GM13976 (cell line): ENCODE data around the gene NDFIP1.

Experiments
- DNase-seq: peaks from one replicate; pipeline ENCODE4 v3.0.0; 2012; ENCODE audit warnings: low spot score
- in situ Hi-C: fragments of 300-500 bp; cut with MboI; formaldehyde crosslinking; loops from one replicate; pipeline ENCODE4 v1.12.0; 2022; ENCODE audit warnings: low sequenced_read_pairs, mixed read lengths, inconsistent platforms; ENCODE audit not compliant: unreplicated experiment
- TF ChIP-seq, protein P1 (sequence below): IDR thresholded peaks from 2 replicates; pipeline ENCODE4 v1.5.1; 2012; ENCODE audit warnings: borderline replicate concordance, mild to moderate bottlenecking; ENCODE audit not compliant: insufficient read depth; ENCODE audit errors: extremely low read depth, missing control alignments, control extremely low read depth

NDFIP1 gene

DNA sequence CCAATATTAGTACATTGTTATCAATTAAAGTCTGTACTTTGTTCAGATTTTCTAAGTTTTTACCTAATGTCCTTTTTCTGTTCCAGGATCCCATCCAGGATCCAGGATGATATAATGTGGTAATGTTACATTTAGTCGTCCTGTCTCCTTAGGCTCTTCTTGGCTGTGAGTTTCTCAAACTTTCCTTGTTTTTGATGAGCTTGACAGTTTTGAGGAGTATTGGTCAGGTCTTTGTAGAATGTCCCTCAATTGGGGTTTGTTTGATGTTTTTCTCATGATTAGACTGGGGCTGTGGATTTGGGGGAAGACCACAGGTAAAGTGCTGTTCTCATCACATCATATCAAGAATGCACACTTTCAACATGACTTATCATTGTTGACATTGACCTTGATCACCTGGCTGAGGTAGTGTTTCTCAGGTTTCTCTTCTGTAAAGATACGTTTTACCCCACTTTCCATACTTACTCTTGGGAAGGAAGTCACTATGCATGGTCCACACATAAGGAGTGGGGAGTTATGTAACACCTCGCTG lies 9.6 kb downstream of the NDFIP1 start:
- TF ChIP-seq, protein P1, sequence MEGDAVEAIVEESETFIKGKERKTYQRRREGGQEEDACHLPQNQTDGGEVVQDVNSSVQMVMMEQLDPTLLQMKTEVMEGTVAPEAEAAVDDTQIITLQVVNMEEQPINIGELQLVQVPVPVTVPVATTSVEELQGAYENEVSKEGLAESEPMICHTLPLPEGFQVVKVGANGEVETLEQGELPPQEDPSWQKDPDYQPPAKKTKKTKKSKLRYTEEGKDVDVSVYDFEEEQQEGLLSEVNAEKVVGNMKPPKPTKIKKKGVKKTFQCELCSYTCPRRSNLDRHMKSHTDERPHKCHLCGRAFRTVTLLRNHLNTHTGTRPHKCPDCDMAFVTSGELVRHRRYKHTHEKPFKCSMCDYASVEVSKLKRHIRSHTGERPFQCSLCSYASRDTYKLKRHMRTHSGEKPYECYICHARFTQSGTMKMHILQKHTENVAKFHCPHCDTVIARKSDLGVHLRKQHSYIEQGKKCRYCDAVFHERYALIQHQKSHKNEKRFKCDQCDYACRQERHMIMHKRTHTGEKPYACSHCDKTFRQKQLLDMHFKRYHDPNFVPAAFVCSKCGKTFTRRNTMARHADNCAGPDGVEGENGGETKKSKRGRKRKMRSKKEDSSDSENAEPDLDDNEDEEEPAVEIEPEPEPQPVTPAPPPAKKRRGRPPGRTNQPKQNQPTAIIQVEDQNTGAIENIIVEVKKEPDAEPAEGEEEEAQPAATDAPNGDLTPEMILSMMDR = no peak
- no peak for DNase-seq
- in situ Hi-C loops = no loop called here

DNA sequence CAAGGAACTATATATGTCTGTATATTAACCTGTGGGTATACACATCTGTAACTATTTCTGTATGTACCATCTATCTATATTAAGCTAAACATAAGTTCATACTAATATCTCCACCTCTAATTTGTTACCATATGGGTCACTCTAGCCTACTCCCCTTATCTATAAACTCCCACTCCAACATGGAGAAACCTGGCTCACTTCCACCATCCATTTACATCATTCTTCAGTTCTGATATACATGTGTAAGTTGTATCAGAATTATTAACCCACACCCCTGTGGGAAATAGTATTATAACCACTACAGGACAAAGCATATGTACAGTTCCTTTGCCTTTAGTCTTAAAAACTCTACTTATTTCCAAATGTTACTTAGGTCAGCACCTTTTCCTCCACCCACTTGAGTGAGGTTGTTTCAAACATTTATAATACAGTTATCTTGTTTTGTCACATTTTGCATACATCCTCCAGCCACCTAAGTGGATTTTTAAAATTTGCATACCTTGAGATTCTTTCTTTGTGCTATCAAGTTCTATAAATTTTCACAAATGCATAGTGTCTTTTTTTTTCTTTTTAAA lies 10.6 kb downstream of the NDFIP1 start:
- DNase-seq = no peak
- in situ Hi-C loops = no loop called here
- TF ChIP-seq, protein P1 = no peak

DNA sequence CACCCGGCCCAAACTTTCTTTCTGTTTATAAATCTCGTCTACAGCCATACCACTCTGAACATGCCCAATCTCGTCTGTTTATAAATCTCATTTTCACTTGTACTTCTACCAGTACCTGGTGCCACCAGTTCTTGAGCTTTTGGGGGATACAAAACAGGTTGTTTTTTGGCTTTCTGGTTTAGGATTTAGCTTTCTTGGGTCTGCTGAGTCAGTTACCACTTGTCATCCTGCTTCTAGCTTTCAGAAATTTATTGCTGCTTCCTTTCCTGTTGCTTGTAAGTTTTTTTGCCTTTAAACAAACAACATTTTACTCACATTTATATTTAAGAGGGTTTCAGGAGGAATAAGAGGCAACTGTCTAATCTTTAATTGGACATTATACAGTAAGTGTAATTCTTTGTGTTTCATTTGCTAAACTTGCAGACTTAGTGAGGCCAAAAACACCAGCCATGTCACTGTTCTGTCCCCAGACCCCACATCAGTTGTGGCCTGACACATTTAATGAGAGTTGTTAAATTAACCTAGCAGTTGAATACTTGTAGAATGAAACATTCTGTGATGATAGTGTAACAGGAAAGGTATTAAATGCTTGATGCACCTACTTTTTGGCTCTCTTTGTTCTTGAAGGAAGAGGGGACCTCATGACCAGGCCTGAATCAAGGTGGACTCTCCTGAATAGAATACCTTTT lies 11.8 kb downstream of the NDFIP1 start:
- in situ Hi-C loops = no loop called here
- no peak for DNase-seq

DNA sequence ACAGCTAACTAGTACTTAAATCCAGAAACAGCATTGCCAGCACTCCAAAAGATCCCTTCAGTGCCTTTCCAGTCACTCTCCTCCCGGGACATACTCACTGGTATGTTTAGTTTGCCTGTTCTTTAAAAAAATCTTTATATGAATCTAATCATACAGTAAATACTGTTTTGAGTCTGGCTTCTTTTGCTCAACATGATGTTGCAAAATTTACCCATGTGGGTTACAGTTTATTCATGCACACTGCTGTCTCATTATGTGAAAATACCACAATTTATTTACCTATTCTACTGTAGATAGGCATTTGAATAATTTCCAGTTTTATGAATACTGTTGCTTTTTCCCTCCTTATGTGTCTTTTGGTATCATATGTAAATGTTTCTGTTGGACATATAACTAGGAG lies 13.5 kb downstream of the NDFIP1 start:
- TF ChIP-seq, protein P1 = no peak
- in situ Hi-C loops = no loop called here
- no peak for DNase-seq

More for the DNA sequence above, 11.8 kb downstream of the NDFIP1 start:
- TF ChIP-seq, protein P1 = no peak

DNA sequence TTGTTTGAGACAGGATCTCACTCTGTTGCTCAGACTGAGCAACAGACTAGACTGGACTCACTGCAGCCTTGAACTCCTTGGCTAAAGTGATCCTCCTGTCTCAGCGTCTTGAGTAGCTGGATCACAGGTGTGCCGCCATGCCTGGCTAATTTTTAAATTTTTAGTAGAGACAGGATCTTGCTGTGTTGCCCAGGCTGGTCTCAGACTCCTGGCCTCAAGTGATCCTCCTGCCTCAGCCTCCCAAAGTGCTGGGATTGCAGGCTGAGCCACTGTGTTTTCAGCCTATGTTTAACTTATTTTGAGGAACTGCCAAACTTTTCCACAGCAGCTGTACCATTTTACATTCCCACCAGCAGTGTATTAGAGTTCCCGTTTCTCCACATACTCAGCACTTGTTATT lies 16.8 kb downstream of the NDFIP1 start:
- TF ChIP-seq, protein P1 = no peak
- in situ Hi-C loops = loop anchor here (25.0 kb wide), 1 partner anchor 438 kb away; the partner anchor contains the start of gene ARAP3
- no peak for DNase-seq

DNA sequence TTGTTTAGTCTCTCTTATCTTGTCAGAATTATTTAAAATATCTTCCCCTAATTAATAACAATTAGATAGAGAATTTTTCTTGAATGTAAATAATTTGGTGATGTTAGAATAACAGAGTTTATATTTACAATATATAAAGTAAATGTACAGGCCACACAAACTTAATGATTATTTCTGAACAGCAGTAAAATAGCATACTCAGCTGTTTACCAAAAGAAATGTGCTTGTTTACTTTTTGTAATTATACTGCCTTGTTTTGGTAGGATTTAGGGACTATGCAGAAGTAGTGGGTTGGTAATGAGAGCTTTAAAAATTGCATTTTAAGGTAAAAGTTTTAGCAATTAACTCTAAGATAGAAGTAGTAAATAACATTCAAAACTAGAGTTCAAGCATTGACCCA lies 17.4 kb downstream of the NDFIP1 start:
- no peak for DNase-seq
- in situ Hi-C loops = loop anchor here (25.0 kb wide), 1 partner anchor 439 kb away; the partner anchor contains the start of gene ARAP3
- TF ChIP-seq, protein P1 = no peak
